ENCODE results near the gene RANBP17. TPM values are rescaled to one million over a fixed set of nuclear protein-coding genes. Genes with fewer than 3 reads are reported as not detected.

The RANBP17 gene
- total and polyA plus RNA-seq, 8 donors, result 3.5 to 11.3 (median 7.9) TPM

DNA sequence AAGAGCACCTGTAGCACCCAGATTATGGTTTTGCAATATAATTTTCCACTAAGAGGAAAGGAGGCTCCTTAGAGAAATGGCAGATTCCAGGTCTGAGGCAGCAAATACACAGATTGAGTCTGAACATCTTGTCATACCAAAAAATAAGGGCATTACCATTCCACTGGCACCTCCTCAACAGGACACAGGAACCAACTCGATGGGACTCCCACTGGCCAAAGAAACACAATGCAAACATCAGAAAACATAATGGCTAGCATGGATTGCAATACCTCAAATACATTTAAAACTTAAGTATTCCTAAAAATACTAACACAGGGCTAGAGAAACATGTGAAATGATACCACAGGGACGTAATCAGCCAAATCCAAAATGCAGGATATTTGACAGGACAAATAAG is 12.4 kb upstream of the RANBP17 start:
- no peak for TF ChIP-seq CTCF (IDR thresholded peaks at IDR 0.05)
- no peak overlapping the region for H3K4me3 ChIP-seq
- intact Hi-C loops (cut with DNase I), result no loop called here
- ATAC-seq, result no peak
- H3K9me3 ChIP-seq, result no peaks in the 10 kb centered on the region
- no peaks in the 10 kb centered on the region for H3K27me3 ChIP-seq
- WGBS, 2 donors, result 83 to 85% methylated on average over 2 of the region's 2 CpGs
- FAIRE-seq, result no peak
- no peaks in the 10 kb centered on the region for H3K4me1 ChIP-seq
- no peaks in the 10 kb centered on the region for H3K36me3 ChIP-seq
- no peak overlapping the region for H3K27ac ChIP-seq
- no peak for DNase-seq

DNA sequence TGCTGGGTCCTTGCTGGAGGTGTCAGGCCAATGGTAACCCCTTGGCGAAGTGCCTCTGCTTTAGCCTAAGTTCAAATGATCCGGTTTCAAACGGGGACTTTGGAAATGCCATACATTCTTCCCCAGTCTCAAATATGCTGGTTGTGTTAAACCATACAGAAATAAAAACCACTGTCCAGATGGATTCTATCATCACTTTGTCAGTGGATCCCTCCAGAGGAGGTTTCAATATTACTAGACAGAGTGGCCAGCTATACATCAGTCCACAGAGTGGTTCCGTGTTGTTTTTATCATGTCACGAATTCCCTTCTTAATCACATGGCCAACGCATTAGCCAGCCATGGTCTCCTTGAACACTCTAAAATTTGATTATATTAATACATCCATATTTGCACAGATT is 7.3 kb upstream of the RANBP17 start:
- Histone ChIP-seq H3K9me3 (no peaks in the 10 kb centered on the region), H3K27me3 (no peaks in the 10 kb centered on the region), H3K36me3 (no peaks in the 10 kb centered on the region), H3K4me1 (no peaks in the 10 kb centered on the region), H3K4me3 (no peak overlapping the region), H3K27ac (no peak overlapping the region)
- no peak for DNase-seq
- 81 to 91% methylated on average over 6 of the region's 6 CpGs for WGBS, 2 donors
- ATAC-seq, result no peak
- TF ChIP-seq CTCF (IDR thresholded peaks at IDR 0.05), result no peak
- intact Hi-C loops (cut with DNase I), result no loop called here
- no peak for FAIRE-seq

DNA sequence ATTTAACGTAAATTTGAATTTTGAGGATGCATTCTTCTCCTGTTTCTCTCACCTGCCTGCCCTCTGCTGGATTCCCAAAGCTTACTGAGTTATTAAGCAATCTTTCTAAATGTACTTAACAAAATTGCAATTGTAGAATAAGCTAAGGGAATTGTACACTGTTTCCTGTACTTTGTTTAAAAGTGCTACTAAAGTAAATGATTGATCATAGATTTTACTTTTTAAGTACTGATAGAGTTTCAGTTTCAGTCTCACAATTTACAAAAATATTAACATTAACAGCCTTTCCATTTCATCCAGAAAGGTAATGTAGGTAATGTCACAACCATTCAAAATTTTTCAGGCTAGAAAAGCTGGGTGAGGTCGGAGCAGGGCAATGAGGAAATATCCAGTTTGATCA is 4.8 kb upstream of the RANBP17 start:
- intact Hi-C loops (cut with DNase I), result no loop called here
- WGBS, 2 donors, result 66 to 78% methylated on average over 2 of the region's 2 CpGs
- Histone ChIP-seq H3K36me3 (no peaks in the 10 kb centered on the region), H3K4me1 (no peaks in the 10 kb centered on the region), H3K27me3 (no peaks in the 10 kb centered on the region), H3K9me3 (no peaks in the 10 kb centered on the region), H3K27ac (no peak overlapping the region), H3K4me3 (no peak overlapping the region)
- TF ChIP-seq CTCF (IDR thresholded peaks at IDR 0.05), result no peak
- FAIRE-seq (no peak), DNase-seq (no peak), ATAC-seq (no peak)

- Histone ChIP-seq H3K36me3 (no peaks in the 10 kb centered on the region), H3K4me1 (peaks cover 0 to 7% (median 5%) of the 10 kb centered on the region in 3 donors), H3K27me3 (no peaks in the 10 kb centered on the region), H3K27ac (no peak overlapping the region), H3K4me3 (no peak overlapping the region), H3K9me3 (no peaks in the 10 kb centered on the region)
- no peak for DNase-seq
- no peak for FAIRE-seq
- intact Hi-C loops (cut with DNase I), result no loop called here
- no peak for TF ChIP-seq CTCF (IDR thresholded peaks at IDR 0.05)
- ATAC-seq, result no peak
Measured at GRCh38 chr5:170860415-170860814, 1.4 kb upstream of the RANBP17 start.

DNA sequence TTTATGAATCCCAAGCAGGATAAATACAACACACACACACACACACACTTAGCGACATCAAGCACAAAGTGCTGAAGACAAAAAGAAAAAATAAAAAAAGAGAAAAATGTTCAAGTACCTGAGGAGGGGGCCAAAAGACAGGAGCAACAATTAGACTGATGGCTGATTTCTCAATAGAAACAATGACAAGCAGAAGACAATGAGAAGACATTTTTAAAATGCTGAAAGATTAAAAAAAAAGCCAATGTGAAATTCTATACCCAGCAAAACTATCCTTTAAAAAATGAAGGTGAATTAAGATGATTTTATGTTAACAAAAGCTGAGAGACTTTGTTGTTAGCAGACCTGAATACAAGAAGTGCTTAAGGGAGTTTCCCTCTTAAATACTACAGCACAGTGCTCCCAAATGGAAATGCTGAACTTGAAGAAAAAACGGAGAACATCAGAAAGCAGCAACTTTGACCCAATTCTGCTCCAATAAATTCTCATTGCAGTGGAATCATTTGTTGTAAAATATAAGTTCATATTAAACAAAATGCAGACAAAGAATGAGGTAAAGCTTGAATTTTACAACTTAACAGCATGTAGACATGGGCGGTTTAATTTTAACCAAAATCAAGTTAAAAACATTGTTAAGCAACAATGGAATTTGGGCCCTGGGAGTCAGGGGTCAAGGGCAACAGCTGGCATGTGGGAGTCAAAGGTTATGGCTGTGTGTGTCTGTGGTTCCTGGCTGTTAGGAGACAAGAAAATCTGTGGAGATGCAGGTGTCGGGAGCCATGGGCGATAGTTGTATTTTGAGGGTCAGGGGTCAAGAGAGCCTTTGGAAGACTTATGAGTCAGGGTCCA is 776 bp upstream of the RANBP17 start:
- WGBS, 2 donors, result 89 to 91% methylated on average over 5 of the region's 5 CpGs
- Histone ChIP-seq H3K27me3 (no peaks in the 10 kb centered on the region), H3K4me1 (peaks cover 0 to 7% (median 5%) of the 10 kb centered on the region in 3 donors), H3K4me3 (peak overlapping the region in 1 of 4 donors; percentile 75), H3K27ac (no peak overlapping the region), H3K36me3 (no peaks in the 10 kb centered on the region), H3K9me3 (no peaks in the 10 kb centered on the region)
- intact Hi-C loops (cut with DNase I), result no loop called here
- ATAC-seq (no peak), DNase-seq (no peak), FAIRE-seq (no peak)
- no peak for TF ChIP-seq CTCF (IDR thresholded peaks at IDR 0.05)

Measured in pancreas (tissue), 10 donors.